Endothelial cell of umbilical vein (primary cell): ENCODE data around the gene RFX2.

Source experiments
- CTCF ChIP-seq, 2 donors: IDR thresholded peaks; 1 replicate in 1 of 2; 2 replicates in 1 of 2; pipeline ENCODE4 v1.5.1; 2011; ENCODE audit warnings: low read length in 2 of 2, mild to moderate bottlenecking in 2 of 2, moderate library complexity in 2 of 2, control low read depth in 1 of 2, inconsistent platforms in 1 of 2, low read depth in 1 of 2; ENCODE audit not compliant: insufficient read depth in 1 of 2; ENCODE audit errors: extremely low read depth in 1 of 2
- EZH2 ChIP-seq: IDR thresholded peaks from 2 replicates; pipeline ENCODE4 v1.6.1; 2012; ENCODE audit warnings: borderline replicate concordance, low read depth, mild to moderate bottlenecking, moderate library complexity, low read length, inconsistent platforms; ENCODE audit not compliant: severe bottlenecking
- MAX ChIP-seq: IDR thresholded peaks from 2 replicates; pipeline ENCODE4 v1.6.1; 2011; ENCODE audit not compliant: insufficient read depth, insufficient read length
- POLR2AphosphoS5 ChIP-seq: IDR thresholded peaks from 2 replicates; pipeline ENCODE4 v1.6.1; 2012; ENCODE audit warnings: low read depth, mild to moderate bottlenecking, control low read depth, low read length, moderate library complexity; ENCODE audit not compliant: insufficient read depth

- TF ChIP-seq MAX: no peak
- no peak for TF ChIP-seq EZH2
- no peak for TF ChIP-seq CTCF (IDR thresholded peaks at IDR 0.05; ENCODE audit: extremely low read depth in 1 of 2, insufficient read depth in 1 of 2, low read depth in 1 of 2, low read length in 2 of 2)
- TF ChIP-seq POLR2AphosphoS5: no peak
These were observed 90.0 kb downstream of the RFX2 start for GRCh38 chr19:6020166-6020882.
